Gastrocnemius medialis (tissue), 4 donors: Measurements from ENCODE around the gene ERMP1.

Source experiments
- POLR2A ChIP-seq, 2 donors: fragments of 450-650 bp; IDR thresholded peaks; one replicate each; pipeline ENCODE4 v1.6.1; 2017; ENCODE audit warnings: antibody characterized with exemption in 2 of 2, mild to moderate bottlenecking in 2 of 2, moderate library complexity in 2 of 2
- TF ChIP-seq, protein P1 (sequence below), 5 experiments: fragments of 450-650 bp in 3 of 5; fragments of 200-600 bp in 2 of 5; sonication (generic) in 2 of 5; IDR thresholded peaks in 4 of 5; conservative IDR thresholded peaks in 1 of 5; 1 replicate in 4 of 5; 2 replicates in 1 of 5; pipeline ENCODE4 v1.5.1; 2016 to 2019; ENCODE audit warnings: antibody characterized with exemption in 5 of 5, mild to moderate bottlenecking in 3 of 5, moderate library complexity in 3 of 5

DNA sequence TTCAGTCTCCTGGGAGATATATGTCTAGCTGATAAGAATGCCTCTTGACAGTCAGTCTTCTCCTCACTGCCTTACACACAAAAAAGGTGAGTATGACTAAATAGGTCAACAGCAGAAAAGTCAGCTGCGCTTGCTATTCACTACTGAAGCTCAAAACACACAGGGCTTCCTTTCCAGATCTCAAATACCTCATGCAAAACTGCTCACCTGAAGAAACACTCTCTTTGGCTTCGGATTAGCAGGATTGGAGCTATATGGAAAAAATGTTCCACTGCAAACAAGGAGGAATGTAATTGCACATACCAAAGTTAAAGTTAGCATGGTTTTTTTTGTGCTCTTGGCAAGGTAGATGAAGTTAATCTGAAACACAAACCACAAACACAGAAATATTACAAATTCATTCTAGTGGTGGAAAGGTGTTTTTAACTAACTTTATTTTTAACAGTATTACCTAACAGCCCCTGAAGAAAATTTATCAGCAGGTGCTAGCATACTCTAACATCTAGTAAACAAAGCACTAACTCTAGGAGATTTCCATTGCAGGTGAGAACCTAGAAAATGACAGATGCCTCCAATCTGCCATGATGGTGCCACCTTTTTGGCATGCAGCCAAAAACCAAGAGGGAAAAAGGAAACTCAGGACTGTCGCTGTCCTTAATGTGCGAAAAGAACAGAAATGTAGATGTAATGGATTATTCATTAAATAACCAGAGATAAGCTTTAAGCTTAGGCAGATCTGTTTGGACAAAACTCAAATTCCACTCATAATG lies 31.8 kb downstream of the ERMP1 start:
- TF ChIP-seq, protein P1, sequence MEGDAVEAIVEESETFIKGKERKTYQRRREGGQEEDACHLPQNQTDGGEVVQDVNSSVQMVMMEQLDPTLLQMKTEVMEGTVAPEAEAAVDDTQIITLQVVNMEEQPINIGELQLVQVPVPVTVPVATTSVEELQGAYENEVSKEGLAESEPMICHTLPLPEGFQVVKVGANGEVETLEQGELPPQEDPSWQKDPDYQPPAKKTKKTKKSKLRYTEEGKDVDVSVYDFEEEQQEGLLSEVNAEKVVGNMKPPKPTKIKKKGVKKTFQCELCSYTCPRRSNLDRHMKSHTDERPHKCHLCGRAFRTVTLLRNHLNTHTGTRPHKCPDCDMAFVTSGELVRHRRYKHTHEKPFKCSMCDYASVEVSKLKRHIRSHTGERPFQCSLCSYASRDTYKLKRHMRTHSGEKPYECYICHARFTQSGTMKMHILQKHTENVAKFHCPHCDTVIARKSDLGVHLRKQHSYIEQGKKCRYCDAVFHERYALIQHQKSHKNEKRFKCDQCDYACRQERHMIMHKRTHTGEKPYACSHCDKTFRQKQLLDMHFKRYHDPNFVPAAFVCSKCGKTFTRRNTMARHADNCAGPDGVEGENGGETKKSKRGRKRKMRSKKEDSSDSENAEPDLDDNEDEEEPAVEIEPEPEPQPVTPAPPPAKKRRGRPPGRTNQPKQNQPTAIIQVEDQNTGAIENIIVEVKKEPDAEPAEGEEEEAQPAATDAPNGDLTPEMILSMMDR (IDR thresholded peaks at IDR 0.05 in 4 of 5, conservative IDR thresholded peaks at IDR 0.05 in 1 of 5), result no peak
- TF ChIP-seq POLR2A (IDR thresholded peaks at IDR 0.05), result no peak
